ENCODE measurements around the gene CNGA2.

DNA sequence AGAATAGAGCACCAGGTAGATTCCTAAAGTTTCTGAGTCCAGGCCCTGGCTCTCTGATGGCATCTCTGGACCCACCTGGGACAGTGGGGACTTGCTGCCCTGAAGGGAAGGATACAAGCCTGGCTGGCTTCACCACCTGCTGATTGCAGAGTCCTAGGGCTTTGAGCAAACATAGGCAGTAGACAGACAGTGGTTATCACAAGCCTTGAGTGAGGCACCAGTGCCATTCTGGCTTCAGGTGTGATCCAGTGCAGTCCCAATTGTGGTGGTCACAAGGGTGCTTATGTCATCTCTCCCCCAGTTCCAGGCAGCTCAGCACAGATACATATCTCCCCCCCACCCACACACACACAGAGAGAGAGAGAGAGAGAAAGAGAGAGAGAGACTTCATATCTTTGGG, 45.9 kb upstream of the CNGA2 start:
- TF ChIP-seq, protein P1, sequence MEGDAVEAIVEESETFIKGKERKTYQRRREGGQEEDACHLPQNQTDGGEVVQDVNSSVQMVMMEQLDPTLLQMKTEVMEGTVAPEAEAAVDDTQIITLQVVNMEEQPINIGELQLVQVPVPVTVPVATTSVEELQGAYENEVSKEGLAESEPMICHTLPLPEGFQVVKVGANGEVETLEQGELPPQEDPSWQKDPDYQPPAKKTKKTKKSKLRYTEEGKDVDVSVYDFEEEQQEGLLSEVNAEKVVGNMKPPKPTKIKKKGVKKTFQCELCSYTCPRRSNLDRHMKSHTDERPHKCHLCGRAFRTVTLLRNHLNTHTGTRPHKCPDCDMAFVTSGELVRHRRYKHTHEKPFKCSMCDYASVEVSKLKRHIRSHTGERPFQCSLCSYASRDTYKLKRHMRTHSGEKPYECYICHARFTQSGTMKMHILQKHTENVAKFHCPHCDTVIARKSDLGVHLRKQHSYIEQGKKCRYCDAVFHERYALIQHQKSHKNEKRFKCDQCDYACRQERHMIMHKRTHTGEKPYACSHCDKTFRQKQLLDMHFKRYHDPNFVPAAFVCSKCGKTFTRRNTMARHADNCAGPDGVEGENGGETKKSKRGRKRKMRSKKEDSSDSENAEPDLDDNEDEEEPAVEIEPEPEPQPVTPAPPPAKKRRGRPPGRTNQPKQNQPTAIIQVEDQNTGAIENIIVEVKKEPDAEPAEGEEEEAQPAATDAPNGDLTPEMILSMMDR (IDR thresholded peaks at IDR 0.05; ENCODE audit: poor library complexity, severe bottlenecking): no peak
- no peak for TF ChIP-seq SMC3 (conservative IDR thresholded peaks at IDR 0.05; ENCODE audit: poor library complexity)
- no peak for TF ChIP-seq EZH2 (IDR thresholded peaks at IDR 0.05; ENCODE audit: borderline replicate concordance, insufficient read depth, low read length, poor library complexity, severe bottlenecking)
- TF ChIP-seq POLR2AphosphoS5 (IDR thresholded peaks at IDR 0.05): no peak
- TF ChIP-seq, protein P2, sequence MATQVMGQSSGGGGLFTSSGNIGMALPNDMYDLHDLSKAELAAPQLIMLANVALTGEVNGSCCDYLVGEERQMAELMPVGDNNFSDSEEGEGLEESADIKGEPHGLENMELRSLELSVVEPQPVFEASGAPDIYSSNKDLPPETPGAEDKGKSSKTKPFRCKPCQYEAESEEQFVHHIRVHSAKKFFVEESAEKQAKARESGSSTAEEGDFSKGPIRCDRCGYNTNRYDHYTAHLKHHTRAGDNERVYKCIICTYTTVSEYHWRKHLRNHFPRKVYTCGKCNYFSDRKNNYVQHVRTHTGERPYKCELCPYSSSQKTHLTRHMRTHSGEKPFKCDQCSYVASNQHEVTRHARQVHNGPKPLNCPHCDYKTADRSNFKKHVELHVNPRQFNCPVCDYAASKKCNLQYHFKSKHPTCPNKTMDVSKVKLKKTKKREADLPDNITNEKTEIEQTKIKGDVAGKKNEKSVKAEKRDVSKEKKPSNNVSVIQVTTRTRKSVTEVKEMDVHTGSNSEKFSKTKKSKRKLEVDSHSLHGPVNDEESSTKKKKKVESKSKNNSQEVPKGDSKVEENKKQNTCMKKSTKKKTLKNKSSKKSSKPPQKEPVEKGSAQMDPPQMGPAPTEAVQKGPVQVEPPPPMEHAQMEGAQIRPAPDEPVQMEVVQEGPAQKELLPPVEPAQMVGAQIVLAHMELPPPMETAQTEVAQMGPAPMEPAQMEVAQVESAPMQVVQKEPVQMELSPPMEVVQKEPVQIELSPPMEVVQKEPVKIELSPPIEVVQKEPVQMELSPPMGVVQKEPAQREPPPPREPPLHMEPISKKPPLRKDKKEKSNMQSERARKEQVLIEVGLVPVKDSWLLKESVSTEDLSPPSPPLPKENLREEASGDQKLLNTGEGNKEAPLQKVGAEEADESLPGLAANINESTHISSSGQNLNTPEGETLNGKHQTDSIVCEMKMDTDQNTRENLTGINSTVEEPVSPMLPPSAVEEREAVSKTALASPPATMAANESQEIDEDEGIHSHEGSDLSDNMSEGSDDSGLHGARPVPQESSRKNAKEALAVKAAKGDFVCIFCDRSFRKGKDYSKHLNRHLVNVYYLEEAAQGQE (IDR thresholded peaks at IDR 0.05; ENCODE audit: borderline replicate concordance): no peak
- no peak for TF ChIP-seq RAD21 (conservative IDR thresholded peaks at IDR 0.05)
- TF ChIP-seq EP300 (conservative IDR thresholded peaks at IDR 0.05; ENCODE audit: poor library complexity, severe bottlenecking): no peak
- no peak for TF ChIP-seq MXI1 (conservative IDR thresholded peaks at IDR 0.05; ENCODE audit: poor library complexity, severe bottlenecking)
- no peak for TF ChIP-seq TAF1 (IDR thresholded peaks at IDR 0.05; ENCODE audit: low read depth)
